GM19328 (cell line): ENCODE results near the gene ENHO.
"Not testable (repeated sequence)": the region's sequence is repeated elsewhere in the genome, so short reads cannot be mapped to it uniquely, and the experiment has no call there.

Experiments used
- ATAC-seq: cut with Tn5 transposase; IDR thresholded peaks from one replicate; pipeline ENCODE4 v1.9.1; 2021; ENCODE audit warnings: mild to moderate bottlenecking, moderate library complexity; ENCODE audit not compliant: unreplicated experiment

ENHO gene

GRCh38 chr9:34532041-34532440 lies 9.3 kb upstream of the ENHO start:
- not testable (repeated sequence) for ATAC-seq

GRCh38 chr9:34526026-34526425 lies 3.2 kb upstream of the ENHO start:
- ATAC-seq: no peak

GRCh38 chr9:34524349-34524748 lies 1.6 kb upstream of the ENHO start:
- no peak for ATAC-seq

GRCh38 chr9:34522091-34522887 lies 501 bp downstream of the ENHO start:
- no peak for ATAC-seq

- ATAC-seq: no peak
These were observed 1.3 kb downstream of the ENHO start for GRCh38 chr9:34521406-34522045.

- no peak for ATAC-seq
These were observed 2.0 kb downstream of the ENHO start for GRCh38 chr9:34520505-34521385.

GRCh38 chr9:34520096-34520495 lies 2.7 kb downstream of the ENHO start:
- no peak for ATAC-seq

- ATAC-seq: no peak
These were observed 3.3 kb downstream of the ENHO start for GRCh38 chr9:34519321-34520020.

GRCh38 chr9:34518896-34519295 lies 3.9 kb downstream of the ENHO start:
- no peak for ATAC-seq

GRCh38 chr9:34518110-34518616 lies 4.6 kb downstream of the ENHO start:
- no peak for ATAC-seq

GRCh38 chr9:34517185-34517584 lies 5.6 kb downstream of the ENHO start:
- no peak for ATAC-seq

- no peak for ATAC-seq
These were observed 6.8 kb downstream of the ENHO start for GRCh38 chr9:34515959-34516358.

GRCh38 chr9:34514816-34515215 lies 8.0 kb downstream of the ENHO start:
- ATAC-seq: no peak

GRCh38 chr9:34514401-34514800 lies 8.4 kb downstream of the ENHO start:
- ATAC-seq: no peak

GRCh38 chr9:34513567-34514214 lies 9.1 kb downstream of the ENHO start:
- ATAC-seq: no peak

GRCh38 chr9:34512131-34513078 lies 10.4 kb downstream of the ENHO start:
- ATAC-seq: no peak

- ATAC-seq: no peak
These were observed 12.0 kb downstream of the ENHO start for GRCh38 chr9:34510497-34511468.

GRCh38 chr9:34508951-34509350 lies 13.8 kb downstream of the ENHO start:
- no peak for ATAC-seq
